Fibroblast of villous mesenchyme (primary cell): Measurements from ENCODE around the gene RAD50. TPM values are rescaled to one million over a fixed set of nuclear protein-coding genes. Genes with fewer than 3 reads are reported as not detected.

Experiments used
- DNase-seq: peaks from one replicate; pipeline ENCODE4 v3.0.0-alpha.2; 2010; ENCODE audit warnings: low read depth
- H3K4me3 ChIP-seq: 2 replicates; pipeline ENCODE4 v1.5.1; 2011; ENCODE audit warnings: low read depth, mild to moderate bottlenecking, low read length
- total RNA-seq: library from RNA; depleted of rRNA; stranded (reverse); fragments of >200 nt; gene quantifications from 2 replicates; pipeline ENCODE4 v1.2.3, GENCODE V29; 2012
- TF ChIP-seq, protein P1 (sequence below): IDR thresholded peaks from 2 replicates; pipeline ENCODE4 v1.5.1; 2012; ENCODE audit warnings: low read depth, mild to moderate bottlenecking, low read length; ENCODE audit not compliant: insufficient read depth

The RAD50 gene
- total RNA-seq, 1 donor: 46.6 TPM

DNA sequence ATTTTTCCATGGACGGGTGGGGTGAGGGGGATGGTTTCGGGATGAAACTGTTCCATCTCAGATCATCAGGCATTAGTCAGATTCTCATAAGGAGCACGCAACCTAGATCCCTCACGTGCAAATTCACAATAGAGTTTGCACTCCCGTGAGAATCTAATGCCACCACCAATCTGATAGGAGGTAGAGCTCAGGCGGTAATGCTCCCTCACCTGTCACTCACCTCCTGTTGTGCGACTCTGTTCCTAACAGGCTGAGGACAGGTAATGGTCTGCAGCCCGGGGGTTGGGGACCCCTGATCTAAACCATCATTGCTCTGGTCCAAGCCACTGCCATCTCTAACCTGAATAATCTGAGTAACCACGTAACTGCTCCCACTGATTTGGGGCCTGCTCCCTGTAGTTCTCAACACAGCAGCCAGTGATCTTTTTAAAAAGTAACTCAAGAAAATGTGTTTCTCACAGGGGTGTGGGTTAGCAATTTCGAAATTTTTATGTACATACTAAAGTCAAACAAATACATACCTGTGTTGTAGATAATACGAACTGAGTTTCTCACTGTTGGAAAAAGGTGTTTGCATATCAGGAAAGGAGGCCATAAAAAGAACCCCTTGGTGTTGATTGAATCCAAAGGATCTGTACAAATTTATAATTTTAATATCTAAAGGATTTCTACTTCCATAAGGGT is 89.9 kb downstream of the RAD50 start:
- no peak overlapping the region for H3K4me3 ChIP-seq
- TF ChIP-seq, protein P1, sequence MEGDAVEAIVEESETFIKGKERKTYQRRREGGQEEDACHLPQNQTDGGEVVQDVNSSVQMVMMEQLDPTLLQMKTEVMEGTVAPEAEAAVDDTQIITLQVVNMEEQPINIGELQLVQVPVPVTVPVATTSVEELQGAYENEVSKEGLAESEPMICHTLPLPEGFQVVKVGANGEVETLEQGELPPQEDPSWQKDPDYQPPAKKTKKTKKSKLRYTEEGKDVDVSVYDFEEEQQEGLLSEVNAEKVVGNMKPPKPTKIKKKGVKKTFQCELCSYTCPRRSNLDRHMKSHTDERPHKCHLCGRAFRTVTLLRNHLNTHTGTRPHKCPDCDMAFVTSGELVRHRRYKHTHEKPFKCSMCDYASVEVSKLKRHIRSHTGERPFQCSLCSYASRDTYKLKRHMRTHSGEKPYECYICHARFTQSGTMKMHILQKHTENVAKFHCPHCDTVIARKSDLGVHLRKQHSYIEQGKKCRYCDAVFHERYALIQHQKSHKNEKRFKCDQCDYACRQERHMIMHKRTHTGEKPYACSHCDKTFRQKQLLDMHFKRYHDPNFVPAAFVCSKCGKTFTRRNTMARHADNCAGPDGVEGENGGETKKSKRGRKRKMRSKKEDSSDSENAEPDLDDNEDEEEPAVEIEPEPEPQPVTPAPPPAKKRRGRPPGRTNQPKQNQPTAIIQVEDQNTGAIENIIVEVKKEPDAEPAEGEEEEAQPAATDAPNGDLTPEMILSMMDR: no peak
- DNase-seq: no peak

DNA sequence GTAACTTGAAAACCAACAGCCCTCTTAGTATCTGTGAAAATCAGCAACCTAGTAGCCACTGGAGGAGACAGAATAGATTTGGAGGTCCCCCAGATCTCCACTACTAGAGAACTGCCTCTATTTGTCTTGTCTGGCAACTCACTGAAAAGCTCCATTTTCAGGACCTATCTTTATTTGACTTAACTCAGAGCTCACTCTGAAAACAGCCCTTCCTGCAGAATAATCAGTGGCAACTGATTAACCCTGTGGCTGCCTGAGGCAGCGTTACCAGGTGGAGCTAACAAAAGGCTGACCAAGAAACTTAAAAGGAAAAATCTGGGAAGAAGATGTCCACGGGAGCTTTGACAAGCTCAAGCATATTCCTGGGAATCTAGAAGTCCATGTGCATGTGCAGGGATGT is 90.7 kb downstream of the RAD50 start:
- H3K4me3 ChIP-seq: no peak overlapping the region
- DNase-seq: no peak
- TF ChIP-seq, protein P1: no peak

DNA sequence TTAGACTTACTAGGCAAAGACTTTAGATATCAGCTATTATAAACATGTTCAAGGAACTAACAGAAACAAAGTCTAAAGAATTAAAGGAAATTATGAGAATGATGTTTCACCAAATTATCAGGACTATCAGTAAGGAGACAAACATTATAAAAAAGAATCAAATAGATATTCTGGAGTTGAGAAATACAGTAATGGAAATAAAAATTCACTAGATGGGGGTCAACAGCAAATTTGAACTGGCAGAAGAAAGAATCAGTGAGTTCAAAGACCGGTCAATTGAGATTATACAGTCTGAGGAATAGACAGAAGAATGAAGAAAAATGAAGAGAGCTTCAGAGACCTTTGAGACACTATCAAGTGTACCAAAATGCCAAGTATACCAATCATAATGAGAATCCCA is 91.6 kb downstream of the RAD50 start:
- no peak overlapping the region for H3K4me3 ChIP-seq
- TF ChIP-seq, protein P1: no peak
- DNase-seq: no peak

DNA sequence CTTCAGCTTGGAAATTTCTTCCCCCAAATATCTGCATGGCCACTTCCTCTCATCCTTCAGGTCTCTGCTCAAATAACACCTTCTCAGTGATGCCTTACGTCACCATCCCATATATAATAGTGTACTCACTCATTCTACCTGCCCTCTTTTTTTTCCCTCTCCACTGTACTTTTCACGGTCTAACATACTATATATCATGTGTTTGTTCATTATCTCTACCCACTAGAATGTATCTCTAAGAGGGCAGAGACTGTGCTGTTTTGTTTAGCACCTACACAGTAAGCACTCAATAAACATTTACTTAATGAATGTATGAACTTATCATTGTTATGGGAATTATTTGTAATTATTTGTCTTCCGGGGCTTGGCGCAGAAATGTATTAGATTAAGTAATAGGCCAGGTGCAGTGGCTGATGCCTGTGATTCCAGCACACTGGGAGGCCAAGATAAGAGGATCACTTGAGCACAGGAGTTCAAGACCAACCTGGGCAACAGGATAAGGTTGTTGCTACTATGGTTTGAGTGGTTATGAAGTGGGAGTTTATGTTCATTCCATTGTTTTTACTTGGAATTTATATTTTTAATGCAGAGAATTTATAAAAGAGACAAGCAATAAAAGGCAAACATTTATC is 95.2 kb downstream of the RAD50 start:
- H3K4me3 ChIP-seq: no peak overlapping the region
- TF ChIP-seq, protein P1: no peak
- no peak for DNase-seq

DNA sequence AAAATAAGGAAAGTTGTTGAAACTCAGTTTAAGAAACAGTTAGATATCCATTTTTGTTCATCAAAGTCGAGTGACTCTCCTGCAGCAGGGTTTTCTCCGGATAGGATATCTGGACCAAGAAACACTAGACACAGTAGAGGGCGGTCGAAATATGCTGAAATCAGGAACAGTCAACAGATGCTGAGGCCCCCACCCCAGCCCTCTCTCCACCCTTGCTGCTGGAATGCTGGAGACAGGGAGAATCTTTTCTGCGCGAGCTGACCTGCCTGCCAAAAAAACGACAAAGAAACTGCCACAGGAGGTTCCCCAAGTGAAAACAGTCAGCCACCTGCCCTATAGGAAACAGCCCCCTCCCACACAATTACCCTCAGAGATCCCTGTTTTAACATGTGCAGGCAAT is 96.9 kb downstream of the RAD50 start:
- no peak overlapping the region for H3K4me3 ChIP-seq
- TF ChIP-seq, protein P1: no peak
- no peak for DNase-seq

DNA sequence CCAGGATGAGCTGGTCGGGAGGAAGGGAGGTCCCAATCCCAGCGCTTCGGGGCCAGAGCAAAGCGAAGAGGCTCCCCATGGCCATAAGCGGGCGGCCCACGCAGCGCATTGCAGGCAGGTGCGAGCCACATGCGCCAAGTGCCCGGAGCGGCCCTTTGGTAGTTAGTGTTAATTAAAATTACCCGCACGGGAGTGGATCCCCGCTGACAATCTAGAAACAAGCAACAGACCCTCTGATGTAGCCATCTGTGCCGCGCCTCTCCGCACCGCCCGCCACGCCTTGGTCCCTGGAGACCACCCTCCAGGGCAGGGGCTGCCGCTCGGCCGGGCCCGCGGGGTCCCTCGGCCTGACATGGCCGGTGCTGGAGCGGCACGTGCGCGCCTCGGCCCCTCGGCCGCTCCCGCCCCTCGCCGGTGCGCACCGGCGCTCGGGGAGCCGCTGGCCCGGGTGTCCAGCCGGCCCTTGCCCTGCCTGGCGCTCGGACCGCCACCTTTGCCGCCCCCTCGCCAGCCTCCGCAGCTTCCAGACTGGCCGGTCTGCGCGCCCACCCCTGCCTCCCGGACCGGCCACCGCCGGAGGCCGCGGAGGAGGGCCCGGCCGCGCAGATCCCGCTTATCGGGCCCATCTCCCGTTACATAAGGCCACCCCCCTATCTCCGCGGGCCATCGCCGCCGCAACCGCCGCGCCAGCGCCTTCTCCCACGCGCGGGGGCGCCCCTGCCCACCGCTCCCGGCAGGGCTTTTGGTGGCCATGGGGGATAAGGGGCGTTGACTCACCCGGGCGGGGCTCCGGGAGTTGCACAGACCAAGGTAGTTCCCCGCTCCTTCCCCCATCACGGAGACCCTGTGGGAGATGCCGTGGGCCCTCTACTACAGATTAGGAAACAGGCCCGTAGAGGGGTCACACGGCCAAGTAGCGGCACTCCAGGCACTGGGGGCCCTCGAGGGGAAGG is 99.3 kb downstream of the RAD50 start:
- DNase-seq: peak; percentile 20
- TF ChIP-seq, protein P1: no peak
- peak overlapping the region; percentile 41 for H3K4me3 ChIP-seq
